Heart right ventricle (tissue), 16 donors: ENCODE measurements around the gene FUT7. TPM values are rescaled to one million over a fixed set of nuclear protein-coding genes. Genes with fewer than 3 reads are reported as not detected.

Experiments
- ATAC-seq, 8 donors: fragments of 200-7000 bp; cut with Tn5 transposase; one replicate each; pipeline ENCODE4 v1.9.1; 2020; ENCODE audit warnings: mild to moderate bottlenecking in 8 of 8, moderate library complexity in 8 of 8, moderate number of reproducible peaks in 1 of 8
- DNase-seq, 2 donors: peaks; one replicate each; pipeline ENCODE4 v3.0.0-alpha.2; 2020
- H3K27ac ChIP-seq, 10 donors: fragments of 200-600 bp; sonication (generic) in 2 of 10; one replicate each; pipeline versions ENCODE4 v1.5.0 to v1.8.0; 2020 to 2022; ENCODE audit warnings: mild to moderate bottlenecking in 3 of 10
- H3K27me3 ChIP-seq, 7 donors: fragments of 200-600 bp; one replicate each; pipeline ENCODE4 v1.8.0; 2021 to 2022; ENCODE audit warnings: mild to moderate bottlenecking in 2 of 7
- H3K36me3 ChIP-seq, 9 donors: fragments of 200-600 bp; sonication (generic) in 1 of 9; one replicate each; pipeline versions ENCODE4 v1.5.0 to v1.8.0; 2020 to 2022; ENCODE audit warnings: mild to moderate bottlenecking in 2 of 9
- H3K4me1 ChIP-seq, 9 donors: fragments of 200-600 bp; sonication (generic) in 1 of 9; one replicate each; pipeline versions ENCODE4 v1.5.0 to v1.8.0; 2020 to 2022; ENCODE audit warnings: mild to moderate bottlenecking in 4 of 9
- H3K4me3 ChIP-seq, 10 donors: fragments of 200-600 bp; sonication (generic) in 2 of 10; one replicate each; pipeline versions ENCODE4 v1.5.0 to v1.8.0; 2020 to 2022; ENCODE audit warnings: mild to moderate bottlenecking in 7 of 10, moderate library complexity in 2 of 10
- H3K9me3 ChIP-seq, 11 donors: fragments of 200-600 bp in 10 of 11; sonication (generic) in 2 of 11; one replicate each; pipeline versions ENCODE4 v1.5.0 to v1.8.0; 2013 to 2022; ENCODE audit warnings: mild to moderate bottlenecking in 2 of 11, control low read depth in 1 of 11, moderate library complexity in 1 of 11
- CTCF ChIP-seq, 9 donors: fragments of 200-600 bp; sonication (generic) in 2 of 9; IDR thresholded peaks; one replicate each; pipeline versions ENCODE4 v1.5.0 to v1.8.0; 2021 to 2022; ENCODE audit warnings: antibody characterized with exemption in 9 of 9, mild to moderate bottlenecking in 5 of 9, moderate library complexity in 1 of 9
- WGBS, 2 donors: extraction: QIAGEN DNeasy Blood & Tissue Kit; methylation state at CpG; one replicate each; pipeline ENCODE4 v1.1.7; 2013; ENCODE audit warnings: inconsistent platforms in 1 of 2; 5-methylcytosine and 5-hydroxymethylcytosine counted together
- intact Hi-C, 10 donors: fragments of 100-400 bp; cut with DNase I; formaldehyde crosslinking; loops; one replicate each; pipeline versions ENCODE4 v1.11.1 to v1.14.2; 2022
- polyA plus RNA-seq, 2 donors: library from polyadenylated mRNA; stranded (reverse); fragments of 200-250 nt; gene quantifications; one replicate each; pipeline ENCODE4 v1.2.3, GENCODE V29; 2013
- total RNA-seq, 10 donors: library from RNA; stranded (reverse); fragmentation: NEBNext Ultra II Directional in 3 of 10; extraction: Animal tissue kit (Norgen Biotek cat#: 25700) in 3 of 10; gene quantifications; one replicate each; pipeline versions ENCODE4 v1.2.1 to v1.2.4, GENCODE V29; 2021 to 2023
- donor health status: Arrhythmogenic right ventricular cardiomyopathy.
- donor health status: ischemic (EF 13 %, LVEDD 7.1; RV severe dilation, severe dysfunction).
- donor health status: healthy with polysubstance abuse.
- donor health status: DM: no; HTN: yes; CAD: no.
- donor health status: DM: no; HTN: no; CAD: no.
- donor health status: ischemic (EF 25% LVEDD 6.9; RV normal size, moderate dysfunction).
- donor health status: ischemic (EF 25% LVEDD 5.7; RV mildly dilated, moderate dysfunction).
- donor health status: healthy.
- donor health status: DM: yes; HTN: yes; CAD: no.
- donor health status: Ischemic cardiomyopathy.
- donor health status: ischemic (EF 35%, LVEDD 5.7; RV mildly dilated, moderate dysfunction).
- donor health status: nonischemic (EF 11% LVEDD 7.7; RV severe dilation, severe dysfunction).
- donor health status: DM: yes; HTN: yes; CAD: no.
- donor health status: PGD.
- donor health status: ischemic (EF 29% LVEDD 5.4; RV normal size, mild dysfunction).
- donor health status: nonischemic (EF 23%, LVEDD 6.1; RV moderate dilation, normal function).

FUT7 gene
- total and polyA plus RNA-seq, 12 donors, result 0.07 to 0.30 (median 0.15) TPM; not detected in 5

- DNase-seq (no peak), ATAC-seq (peak in 2 of 8 donors; percentile 2 to 16)
- TF ChIP-seq CTCF (IDR thresholded peaks at IDR 0.05), result no peak
- Histone ChIP-seq H3K27me3 (no peaks in the 10 kb centered on the region), H3K4me3 (peak overlapping the region in 9 of 10 donors; percentile 62 to 79 (median 72)), H3K36me3 (peaks cover 0 to 32% (median 18%) of the 10 kb centered on the region in 9 donors), H3K27ac (peak overlapping the region in 9 of 10 donors; percentile 12 to 82 (median 64)), H3K9me3 (no peaks in the 10 kb centered on the region), H3K4me1 (peaks cover 8 to 40% (median 14%) of the 10 kb centered on the region in 9 donors)
- intact Hi-C loops, result no loop called here
- 65 to 68% methylated on average over 15 of the region's 15 CpGs for WGBS, 2 donors
These were observed 44.7 kb upstream of the FUT7 start for GRCh38 chr9:137076636-137077009.

- WGBS, 2 donors, result 87 to 91% methylated on average over 12 of the region's 12 CpGs
- H3K27ac ChIP-seq, result no peak overlapping the region
- peaks cover 0 to 19% (median 12%) of the 10 kb centered on the region in 9 donors for H3K36me3 ChIP-seq
- no peaks in the 10 kb centered on the region for H3K27me3 ChIP-seq
- intact Hi-C loops, result no loop called here
- peaks cover 15 to 51% (median 24%) of the 10 kb centered on the region in 9 donors for H3K4me1 ChIP-seq
- H3K9me3 ChIP-seq, result no peaks in the 10 kb centered on the region
- DNase-seq (no peak), ATAC-seq (no peak)
- TF ChIP-seq CTCF (IDR thresholded peaks at IDR 0.05), result no peak
- no peak overlapping the region for H3K4me3 ChIP-seq
These were observed 43.4 kb upstream of the FUT7 start for GRCh38 chr9:137075275-137075775.

- ATAC-seq (no peak), DNase-seq (no peak)
- no peak for TF ChIP-seq CTCF (IDR thresholded peaks at IDR 0.05)
- Histone ChIP-seq H3K27ac (no peak overlapping the region), H3K36me3 (peaks cover 0 to 14% (median 9%) of the 10 kb centered on the region in 9 donors), H3K4me1 (peaks cover 15 to 51% (median 24%) of the 10 kb centered on the region in 9 donors), H3K4me3 (no peak overlapping the region), H3K27me3 (no peaks in the 10 kb centered on the region), H3K9me3 (no peaks in the 10 kb centered on the region)
- intact Hi-C loops, result no loop called here
- 89 to 90% methylated on average over 12 of the region's 12 CpGs for WGBS, 2 donors
These were observed 42.9 kb upstream of the FUT7 start for GRCh38 chr9:137074657-137075274.

DNA sequence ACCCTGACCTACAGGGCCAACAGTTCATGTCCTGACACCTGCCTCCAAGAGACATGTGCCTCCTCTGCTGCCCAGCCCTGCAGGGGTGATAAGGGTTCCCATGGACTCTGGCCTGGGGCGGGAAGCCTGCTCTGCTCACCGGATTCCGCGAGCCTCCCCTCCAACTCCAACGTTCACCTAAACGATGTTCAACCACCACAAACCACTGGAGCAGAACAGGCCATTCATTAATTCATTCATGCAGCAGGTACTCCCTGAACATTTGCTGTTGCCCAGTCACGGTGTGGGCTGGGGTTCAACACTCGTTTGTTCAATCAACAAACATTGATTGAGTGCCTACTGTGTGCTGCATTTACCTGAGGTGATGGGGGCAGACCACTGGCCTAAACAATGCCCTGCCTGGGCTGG lies 42.1 kb upstream of the FUT7 start:
- WGBS, 2 donors, result 90 to 91% methylated on average over 8 of the region's 8 CpGs

More for the DNA sequence above, 42.1 kb upstream of the FUT7 start:
- no peak for DNase-seq
- Histone ChIP-seq H3K27ac (peak overlapping the region in 1 of 10 donors; percentile 21), H3K36me3 (peaks cover 0 to 7% (median 3%) of the 10 kb centered on the region in 9 donors), H3K4me1 (peaks cover 15 to 57% (median 30%) of the 10 kb centered on the region in 9 donors), H3K27me3 (peaks cover 0 to 7% (median 6%) of the 10 kb centered on the region in 7 donors), H3K9me3 (no peaks in the 10 kb centered on the region), H3K4me3 (no peak overlapping the region)
- no peak for ATAC-seq
- intact Hi-C loops, result no loop called here
- TF ChIP-seq CTCF (IDR thresholded peaks at IDR 0.05), result no peak
